ENCODE data around the gene C8A.

The C8A gene

DNA sequence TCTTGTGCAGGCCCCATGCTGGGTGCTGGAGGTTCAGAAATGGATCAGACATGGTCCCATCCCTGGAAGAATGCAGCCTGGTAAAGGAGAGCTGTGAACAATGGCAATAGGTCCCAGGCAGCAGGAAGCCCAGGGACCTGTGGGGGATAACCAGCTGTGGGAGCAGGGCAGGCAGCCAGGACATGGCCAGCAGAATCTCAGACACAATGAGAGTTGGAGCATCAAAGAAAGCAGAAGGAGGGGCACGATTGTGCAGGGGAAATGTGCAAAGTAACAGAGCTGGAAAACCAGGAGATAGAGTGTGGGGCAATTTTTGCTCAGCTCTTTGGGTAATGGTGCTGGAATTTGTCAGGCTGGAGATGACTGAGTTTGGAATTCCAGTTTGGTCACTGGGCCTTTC is 66.9 kb downstream of the C8A start:
- ChIA-PET CTCF (no interaction called here), POLR2A (ENCODE audit: low non-redundant PET) (no interaction called here)
- DNase-seq (ENCODE audit: low spot score) = no peak

GRCh38 chr1:56922070-56922469 is 67.5 kb downstream of the C8A start:
- ChIA-PET POLR2A (ENCODE audit: low non-redundant PET) (no interaction called here), CTCF (no interaction called here)

More for the DNA sequence above, 66.9 kb downstream of the C8A start:
- no peak overlapping the region for H3K27ac ChIP-seq
- TF ChIP-seq CTCF (conservative IDR thresholded peaks at IDR 0.05; ENCODE audit: low read depth) = no peak

DNA sequence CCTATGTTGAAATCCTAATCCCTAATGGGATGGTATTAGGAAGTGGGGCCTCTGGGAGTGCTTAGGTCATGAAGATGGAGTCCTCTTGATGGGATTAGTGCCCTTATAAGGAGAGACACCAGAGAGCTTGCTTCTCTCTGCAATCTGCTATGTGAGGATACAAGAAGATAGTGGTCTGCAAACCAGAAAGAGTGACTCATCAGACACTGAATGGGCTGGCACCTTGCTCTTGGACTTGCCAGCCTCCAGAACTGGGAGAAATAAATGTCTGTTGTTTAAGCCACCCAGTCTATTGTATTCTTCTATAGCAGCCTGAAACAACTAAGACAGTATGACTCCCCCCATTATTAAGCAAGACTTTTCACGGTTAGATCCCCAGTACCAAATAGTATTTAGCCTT is 67.9 kb downstream of the C8A start:
- no peak for DNase-seq (ENCODE audit: low spot score)
- no peak for TF ChIP-seq CTCF (conservative IDR thresholded peaks at IDR 0.05; ENCODE audit: low read depth)
- POLR2A ChIA-PET (ENCODE audit: low non-redundant PET) = no interaction called here
- CTCF ChIA-PET = no interaction called here
- H3K27ac ChIP-seq = no peak overlapping the region

More at GRCh38 chr1:56922070-56922469, 67.5 kb downstream of the C8A start:
- no peak for TF ChIP-seq CTCF (conservative IDR thresholded peaks at IDR 0.05; ENCODE audit: low read depth)
- H3K27ac ChIP-seq = no peak overlapping the region
- no peak for DNase-seq (ENCODE audit: low spot score)

DNA sequence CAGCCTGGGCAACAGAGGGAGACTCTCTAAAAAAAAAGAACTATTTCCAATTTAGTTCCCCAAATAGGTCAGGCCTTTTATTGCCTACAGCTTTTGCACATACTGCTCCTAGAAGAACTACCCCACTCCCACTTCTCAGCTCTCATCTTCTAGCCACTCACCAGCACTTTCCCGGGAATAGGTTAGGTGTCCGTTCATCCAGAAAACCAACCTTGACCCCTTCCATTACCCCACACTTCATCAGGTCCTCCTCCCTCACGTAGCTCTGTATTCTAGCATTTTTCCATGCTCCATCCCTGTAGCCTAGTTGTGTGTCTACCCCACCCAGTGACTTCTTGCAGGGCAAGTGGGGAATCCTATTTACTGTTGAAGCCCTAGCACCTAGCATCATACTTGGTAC is 68.6 kb downstream of the C8A start:
- POLR2A ChIA-PET (ENCODE audit: low non-redundant PET) = no interaction called here
- CTCF ChIA-PET = interaction anchor here (0.8 kb wide), 1 partner anchor 1344 kb away, joined by 3 read pairs; no protein-coding TSS in a partner anchor
- TF ChIP-seq CTCF (conservative IDR thresholded peaks at IDR 0.05; ENCODE audit: low read depth) = no peak
- DNase-seq (ENCODE audit: low spot score) = no peak
- H3K27ac ChIP-seq = no peak overlapping the region

DNA sequence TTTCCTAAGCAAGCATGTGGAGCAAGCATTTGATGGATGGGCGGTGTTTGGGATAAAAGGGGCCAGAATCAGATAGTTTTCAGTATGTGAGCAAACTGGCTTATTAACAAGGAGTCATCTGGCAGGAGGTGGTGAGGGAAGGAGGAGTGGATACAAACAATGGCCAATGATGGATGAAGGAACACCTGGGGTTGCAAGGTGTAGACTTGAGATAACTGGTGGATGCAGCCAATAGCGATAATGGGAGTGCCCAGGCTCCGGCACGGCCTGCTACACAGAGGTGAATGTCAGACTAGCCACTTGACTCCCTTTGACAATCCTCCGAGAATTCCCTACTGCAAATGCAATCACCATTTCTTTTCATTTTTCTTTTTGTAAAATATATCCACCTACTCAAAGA is 69.5 kb downstream of the C8A start:
- H3K27ac ChIP-seq = no peak overlapping the region
- POLR2A ChIA-PET (ENCODE audit: low non-redundant PET) = no interaction called here
- no peak for TF ChIP-seq CTCF (conservative IDR thresholded peaks at IDR 0.05; ENCODE audit: low read depth)
- CTCF ChIA-PET = no interaction called here
- DNase-seq (ENCODE audit: low spot score) = no peak

DNA sequence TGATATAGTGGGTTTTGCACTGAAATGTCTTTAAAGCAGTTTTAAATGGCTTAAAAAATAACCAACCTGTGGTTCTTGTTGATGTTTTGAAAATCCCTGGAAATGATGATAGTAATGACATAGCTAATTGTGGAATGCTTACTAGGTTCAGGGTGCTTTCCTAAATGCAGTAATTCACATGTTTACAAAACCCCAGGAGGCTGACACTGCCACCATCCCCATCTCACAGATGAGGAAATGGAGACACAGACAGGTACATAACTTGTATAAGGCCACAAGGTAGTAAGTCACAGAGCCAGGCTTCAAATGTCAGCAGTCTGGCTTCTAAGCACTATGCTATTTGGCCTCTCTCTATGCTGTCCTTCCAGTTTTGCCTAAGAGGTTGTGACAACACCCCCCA is 70.6 kb downstream of the C8A start:
- no peak for TF ChIP-seq CTCF (conservative IDR thresholded peaks at IDR 0.05; ENCODE audit: low read depth)
- H3K27ac ChIP-seq = no peak overlapping the region
- DNase-seq (ENCODE audit: low spot score) = no peak
- ChIA-PET CTCF (no interaction called here), POLR2A (ENCODE audit: low non-redundant PET) (no interaction called here)

GRCh38 chr1:56927171-56927570 is 72.6 kb downstream of the C8A start:
- no peak overlapping the region for H3K27ac ChIP-seq
- TF ChIP-seq CTCF (conservative IDR thresholded peaks at IDR 0.05; ENCODE audit: low read depth) = no peak
- ChIA-PET CTCF (no interaction called here), POLR2A (ENCODE audit: low non-redundant PET) (no interaction called here)
- DNase-seq (ENCODE audit: low spot score) = no peak
